LNCaP clone FGC (cell line): ENCODE measurements around the gene SULT2A1.

ENCODE experiments used
- DNase-seq: peaks from one replicate; pipeline ENCODE4 v3.0.0-alpha.2; 2011; ENCODE audit warnings: low read depth
- H3K4me3 ChIP-seq: 2 replicates; pipeline ENCODE4 v1.5.1; 2011; ENCODE audit warnings: mild to moderate bottlenecking, low read depth, low read length, control low read depth
- TF ChIP-seq, protein P1 (sequence below): IDR thresholded peaks from 2 replicates; pipeline ENCODE4 v1.5.1; 2012; ENCODE audit warnings: mild to moderate bottlenecking; ENCODE audit not compliant: control insufficient read depth, insufficient read depth; ENCODE audit errors: extremely low read depth

The SULT2A1 gene

DNA sequence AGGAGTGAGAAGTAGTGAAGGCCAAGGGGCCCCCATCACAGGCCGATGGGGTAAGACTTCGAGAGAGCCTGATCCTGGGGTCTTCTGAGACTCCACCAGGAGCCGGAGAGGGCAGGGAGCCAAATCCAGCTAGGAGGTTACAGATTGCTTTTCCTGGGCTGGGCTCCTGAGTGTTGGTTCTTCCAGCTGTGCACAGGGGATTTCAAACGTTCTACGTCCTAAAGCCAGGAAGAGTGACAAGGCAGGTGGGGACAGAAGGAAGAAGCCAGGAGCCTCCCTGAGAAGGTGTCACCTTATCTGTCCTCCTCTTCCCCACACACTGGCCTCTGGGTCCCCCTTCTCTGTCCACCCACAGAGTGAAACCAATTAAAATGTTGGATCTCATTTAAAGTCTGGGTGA is 43.2 kb downstream of the SULT2A1 start:
- TF ChIP-seq, protein P1, sequence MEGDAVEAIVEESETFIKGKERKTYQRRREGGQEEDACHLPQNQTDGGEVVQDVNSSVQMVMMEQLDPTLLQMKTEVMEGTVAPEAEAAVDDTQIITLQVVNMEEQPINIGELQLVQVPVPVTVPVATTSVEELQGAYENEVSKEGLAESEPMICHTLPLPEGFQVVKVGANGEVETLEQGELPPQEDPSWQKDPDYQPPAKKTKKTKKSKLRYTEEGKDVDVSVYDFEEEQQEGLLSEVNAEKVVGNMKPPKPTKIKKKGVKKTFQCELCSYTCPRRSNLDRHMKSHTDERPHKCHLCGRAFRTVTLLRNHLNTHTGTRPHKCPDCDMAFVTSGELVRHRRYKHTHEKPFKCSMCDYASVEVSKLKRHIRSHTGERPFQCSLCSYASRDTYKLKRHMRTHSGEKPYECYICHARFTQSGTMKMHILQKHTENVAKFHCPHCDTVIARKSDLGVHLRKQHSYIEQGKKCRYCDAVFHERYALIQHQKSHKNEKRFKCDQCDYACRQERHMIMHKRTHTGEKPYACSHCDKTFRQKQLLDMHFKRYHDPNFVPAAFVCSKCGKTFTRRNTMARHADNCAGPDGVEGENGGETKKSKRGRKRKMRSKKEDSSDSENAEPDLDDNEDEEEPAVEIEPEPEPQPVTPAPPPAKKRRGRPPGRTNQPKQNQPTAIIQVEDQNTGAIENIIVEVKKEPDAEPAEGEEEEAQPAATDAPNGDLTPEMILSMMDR, result no peak
- H3K4me3 ChIP-seq, result no peak overlapping the region
- no peak for DNase-seq

DNA sequence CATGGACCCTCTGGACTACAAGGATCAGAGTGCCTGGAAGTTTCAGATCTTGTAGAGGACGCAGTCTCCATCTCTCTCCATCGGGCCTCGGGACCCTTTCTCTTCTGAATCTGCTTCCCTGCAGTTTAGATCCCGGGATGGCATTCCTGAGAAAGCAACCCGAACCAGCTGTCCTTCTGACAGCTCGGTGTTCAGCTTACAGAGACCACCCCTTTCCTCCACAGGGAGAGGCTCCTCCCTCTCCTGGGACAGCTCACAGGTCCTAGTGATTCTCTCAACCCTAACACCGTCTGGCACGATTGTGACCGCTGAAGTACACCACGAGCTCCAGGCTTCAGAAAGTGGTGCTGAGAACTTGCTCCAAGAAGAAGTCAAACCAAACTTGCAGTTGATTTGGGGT is 46.2 kb downstream of the SULT2A1 start:
- TF ChIP-seq, protein P1, result no peak
- H3K4me3 ChIP-seq, result no peak overlapping the region
- DNase-seq, result no peak

DNA sequence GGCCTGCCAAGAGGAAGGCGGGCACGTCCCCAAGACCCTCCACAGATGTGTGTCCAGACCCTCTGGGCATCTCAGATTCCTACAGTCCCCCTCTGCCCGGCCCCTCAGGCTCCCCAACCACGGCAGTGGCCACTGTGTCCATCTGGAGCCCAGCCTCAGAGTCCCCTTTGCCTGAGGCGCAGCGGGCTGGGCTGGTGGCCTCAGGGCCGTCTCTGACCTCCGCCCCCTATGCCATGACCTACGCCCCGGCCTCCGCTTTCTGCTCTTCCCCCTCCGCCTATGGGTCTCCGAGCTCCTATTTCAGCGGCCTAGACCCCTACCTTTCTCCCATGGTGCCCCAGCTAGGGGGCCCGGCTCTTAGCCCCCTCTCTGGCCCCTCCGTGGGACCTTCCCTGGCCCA is 46.7 kb downstream of the SULT2A1 start:
- H3K4me3 ChIP-seq, result no peak overlapping the region
- TF ChIP-seq, protein P1, result no peak
- DNase-seq, result no peak

DNA sequence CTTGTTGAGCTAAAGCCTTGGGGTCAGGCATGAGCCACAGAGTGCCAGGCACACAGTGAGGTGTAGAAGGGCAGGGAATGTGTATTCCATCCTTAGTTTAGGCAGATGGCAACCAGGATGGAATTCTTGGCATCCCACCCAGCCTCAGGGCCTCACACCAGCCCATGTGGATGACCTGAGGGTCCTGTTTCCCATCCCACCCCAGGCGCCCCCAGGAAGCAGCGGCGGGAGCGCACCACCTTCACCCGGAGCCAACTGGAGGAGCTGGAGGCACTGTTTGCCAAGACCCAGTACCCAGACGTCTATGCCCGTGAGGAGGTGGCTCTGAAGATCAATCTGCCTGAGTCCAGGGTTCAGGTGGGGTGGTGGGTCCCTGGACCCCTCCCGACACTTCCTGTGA is 50.1 kb downstream of the SULT2A1 start:
- H3K4me3 ChIP-seq, result no peak overlapping the region
- DNase-seq, result no peak
- TF ChIP-seq, protein P1, result no peak

DNA sequence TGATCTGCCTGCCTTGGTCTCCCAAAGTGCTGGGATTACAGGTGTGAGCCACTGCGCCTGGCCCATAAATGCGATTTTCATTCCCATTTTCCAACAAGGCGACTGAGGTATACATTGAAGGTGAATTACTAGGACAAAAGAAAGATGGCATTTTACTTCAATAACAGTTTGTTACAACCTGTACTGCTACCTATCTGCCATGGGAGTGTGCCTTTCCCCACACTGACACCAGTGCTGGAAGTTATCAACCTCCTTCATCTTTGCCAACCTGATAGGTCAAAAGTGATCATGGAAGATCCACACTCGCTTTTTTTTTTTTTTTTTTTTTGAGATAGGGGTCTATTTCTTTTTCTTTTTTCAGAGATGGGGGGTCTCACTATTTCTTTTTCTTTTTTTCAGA is 53.4 kb downstream of the SULT2A1 start:
- TF ChIP-seq, protein P1, result no peak
- H3K4me3 ChIP-seq, result no peak overlapping the region
- DNase-seq, result no peak

DNA sequence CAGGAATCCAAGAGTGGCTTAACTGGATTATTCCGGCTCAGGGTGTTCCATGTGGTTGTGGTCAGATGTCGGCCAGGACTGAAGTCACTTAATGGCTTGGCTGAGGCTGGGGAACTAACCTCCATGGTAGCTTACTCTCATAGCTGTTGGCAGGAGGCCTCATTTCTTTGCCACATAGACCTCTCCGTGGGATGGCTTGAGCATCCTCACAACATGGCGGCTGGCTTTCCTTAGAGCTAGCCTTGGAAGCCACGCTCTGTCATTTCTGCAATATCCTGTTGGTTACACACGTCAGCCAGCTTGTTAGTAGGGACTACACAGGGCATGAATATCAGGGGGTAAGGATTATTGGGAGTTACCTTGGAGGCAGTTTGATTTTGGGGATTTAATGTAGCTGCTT is 59.3 kb downstream of the SULT2A1 start:
- TF ChIP-seq, protein P1, result no peak
- no peak for DNase-seq

DNA sequence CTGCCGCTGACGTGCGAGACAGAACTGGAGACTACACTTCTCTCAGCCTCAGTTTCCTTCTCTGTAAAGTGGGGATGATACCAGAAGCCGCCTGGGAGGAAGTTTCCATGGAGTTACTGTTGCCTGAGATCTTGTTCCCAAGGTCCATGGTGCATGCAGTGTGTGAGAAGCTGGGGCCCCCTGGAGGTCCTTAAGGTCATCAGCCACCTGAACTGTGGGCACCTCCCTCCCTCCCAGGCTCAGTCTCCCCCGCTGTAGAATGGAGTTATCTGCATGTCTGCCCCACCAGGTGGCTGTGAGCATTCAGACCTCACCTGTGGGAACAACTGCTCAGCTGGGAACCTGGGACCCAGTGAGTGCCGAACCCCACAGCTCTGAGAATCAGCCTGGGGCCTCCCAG is 61.7 kb downstream of the SULT2A1 start:
- no peak overlapping the region for H3K4me3 ChIP-seq
- TF ChIP-seq, protein P1, result no peak
- no peak for DNase-seq

More for the DNA sequence above, 59.3 kb downstream of the SULT2A1 start:
- H3K4me3 ChIP-seq, result no peak overlapping the region
